Measurements from ENCODE around the gene SMIM10L2A.
"Not testable (repeated sequence)": the region's sequence is repeated elsewhere in the genome, so short reads cannot be mapped to it uniquely, and the experiment has no call there.

The SMIM10L2A gene

DNA sequence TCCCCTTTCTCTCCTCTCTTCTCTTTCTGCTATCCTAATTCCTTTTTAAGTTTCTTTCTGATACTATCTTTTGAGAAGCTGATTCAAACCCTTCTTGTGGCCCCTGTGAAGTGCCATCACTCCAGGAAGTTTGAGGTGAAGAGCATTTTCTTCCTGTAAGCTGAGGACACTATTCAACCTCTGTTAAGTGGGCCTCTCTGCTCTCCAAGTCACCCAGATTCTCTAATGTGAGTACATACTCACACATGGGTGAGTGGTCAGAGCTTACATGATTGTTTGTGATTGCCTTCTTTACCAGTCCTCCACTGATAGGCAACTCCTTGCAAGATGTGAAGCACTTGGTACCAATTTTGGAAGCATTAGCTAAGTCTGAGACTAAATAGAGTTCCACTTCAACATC lies 18.4 kb upstream of the SMIM10L2A start:
- ChIA-PET CTCF (no interaction called here), POLR2A (no interaction called here)
- DNase-seq (ENCODE audit: extremely low spot score) = no peak
- TF ChIP-seq ZNF384 (IDR thresholded peaks at IDR 0.05) = no peak
- no peak for TF ChIP-seq BHLHE40 (IDR thresholded peaks at IDR 0.05; ENCODE audit: borderline replicate concordance)
- no peak for TF ChIP-seq FOXA1 (IDR thresholded peaks at IDR 0.05)
- no peak for TF ChIP-seq LEF1 (IDR thresholded peaks at IDR 0.05; ENCODE audit: borderline replicate concordance)
- no peak for TF ChIP-seq SP1 (IDR thresholded peaks at IDR 0.05)
- no peak for TF ChIP-seq L3MBTL2 (conservative IDR thresholded peaks at IDR 0.05)
- TF ChIP-seq SUZ12 (IDR thresholded peaks at IDR 0.05) = no peak
- no peak for TF ChIP-seq PKNOX1 (IDR thresholded peaks at IDR 0.05)

DNA sequence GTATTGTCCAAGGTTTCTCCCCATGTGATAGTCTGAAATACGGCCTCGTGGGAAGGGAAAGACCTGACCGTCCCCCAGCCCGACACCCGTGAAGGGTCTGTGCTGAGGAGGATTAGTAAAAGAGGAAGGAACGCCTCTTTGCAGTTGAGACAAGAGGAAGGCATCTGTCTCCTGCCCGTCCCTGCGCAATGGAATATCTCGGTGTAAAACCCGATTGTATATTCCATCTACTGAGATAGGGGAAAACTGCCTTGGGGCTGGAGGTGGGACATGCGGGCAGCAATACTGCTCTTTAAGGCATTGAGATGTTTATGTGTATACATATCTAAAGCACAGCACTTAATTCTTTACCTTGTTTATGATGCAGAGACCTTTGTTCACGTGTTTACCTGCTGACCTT lies 15.3 kb upstream of the SMIM10L2A start:
- DNase-seq (ENCODE audit: extremely low spot score); POLR2A ChIA-PET: not testable (repeated sequence)

DNA sequence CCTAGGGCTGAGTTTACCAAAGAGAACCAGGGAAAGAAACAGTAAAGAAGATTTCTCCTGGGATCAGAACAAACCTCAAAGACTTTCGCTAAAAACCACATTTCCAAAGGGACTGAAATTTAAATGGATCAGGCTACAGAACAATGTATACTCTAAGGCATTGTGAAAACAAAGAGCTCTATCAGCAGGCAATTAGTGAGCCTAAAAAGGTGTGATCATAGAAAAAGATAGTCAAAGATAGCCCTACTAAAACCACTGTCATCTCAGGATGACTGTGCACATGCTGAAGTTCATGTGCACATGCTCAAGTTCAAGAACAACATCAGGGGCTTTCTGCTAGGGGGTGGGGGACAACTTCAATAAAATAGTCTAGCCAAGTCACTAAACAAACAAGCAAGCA lies 12.9 kb upstream of the SMIM10L2A start:
- POLR2A ChIA-PET = no interaction called here
- no peak for DNase-seq (ENCODE audit: extremely low spot score)
- CTCF ChIA-PET = no interaction called here
- TF ChIP-seq FOXM1 (IDR thresholded peaks at IDR 0.05; ENCODE audit: borderline replicate concordance) (no peak), NFRKB (IDR thresholded peaks at IDR 0.05) (no peak), ELF4 (IDR thresholded peaks at IDR 0.05) (no peak), ZNF384 (IDR thresholded peaks at IDR 0.05) (no peak), TARDBP (IDR thresholded peaks at IDR 0.05) (no peak), L3MBTL2 (conservative IDR thresholded peaks at IDR 0.05) (no peak), FOXK2 (IDR thresholded peaks at IDR 0.05) (no peak), PKNOX1 (IDR thresholded peaks at IDR 0.05) (no peak), HDGF (IDR thresholded peaks at IDR 0.05; ENCODE audit: borderline replicate concordance) (no peak), SP1 (IDR thresholded peaks at IDR 0.05) (no peak), CTBP1 (IDR thresholded peaks at IDR 0.05; ENCODE audit: borderline replicate concordance) (no peak), ARNT (IDR thresholded peaks at IDR 0.05) (no peak), FOXA1 (IDR thresholded peaks at IDR 0.05) (no peak), BHLHE40 (IDR thresholded peaks at IDR 0.05; ENCODE audit: borderline replicate concordance) (no peak), LEF1 (IDR thresholded peaks at IDR 0.05; ENCODE audit: borderline replicate concordance) (no peak), SUZ12 (IDR thresholded peaks at IDR 0.05) (no peak)

More for the DNA sequence above, 15.3 kb upstream of the SMIM10L2A start:
- CTCF ChIA-PET = not testable (repeated sequence)

- POLR2A ChIA-PET = no interaction called here
- TF ChIP-seq BHLHE40 (IDR thresholded peaks at IDR 0.05; ENCODE audit: borderline replicate concordance) (no peak), LEF1 (IDR thresholded peaks at IDR 0.05; ENCODE audit: borderline replicate concordance) (no peak), NFRKB (IDR thresholded peaks at IDR 0.05) (no peak)
- no peak for DNase-seq (ENCODE audit: extremely low spot score)
- CTCF ChIA-PET = interaction anchor here (0.7 kb wide), 1 partner anchor 658 kb away, joined by 3 read pairs; no protein-coding TSS in a partner anchor
Observed at GRCh38 chrX:135410861-135411627, 10.7 kb upstream of the SMIM10L2A start.

GRCh38 chrX:135411893-135412292 lies 9.9 kb upstream of the SMIM10L2A start:
- CTCF ChIA-PET = interaction anchor here (0.7 kb wide), 1 partner anchor 659 kb away, joined by 3 read pairs; no protein-coding TSS in a partner anchor
- POLR2A ChIA-PET = no interaction called here
- TF ChIP-seq FOXM1 (IDR thresholded peaks at IDR 0.05; ENCODE audit: borderline replicate concordance) (no peak), LEF1 (IDR thresholded peaks at IDR 0.05; ENCODE audit: borderline replicate concordance) (no peak), CTBP1 (IDR thresholded peaks at IDR 0.05; ENCODE audit: borderline replicate concordance) (no peak), ELF4 (IDR thresholded peaks at IDR 0.05) (no peak), PKNOX1 (IDR thresholded peaks at IDR 0.05) (no peak), HDGF (IDR thresholded peaks at IDR 0.05; ENCODE audit: borderline replicate concordance) (no peak), FOXK2 (IDR thresholded peaks at IDR 0.05) (no peak), FOXA1 (IDR thresholded peaks at IDR 0.05) (no peak), SUZ12 (IDR thresholded peaks at IDR 0.05) (no peak), ARNT (IDR thresholded peaks at IDR 0.05) (no peak), ZNF384 (IDR thresholded peaks at IDR 0.05) (no peak), NFRKB (IDR thresholded peaks at IDR 0.05) (no peak), BHLHE40 (IDR thresholded peaks at IDR 0.05; ENCODE audit: borderline replicate concordance) (no peak), SP1 (IDR thresholded peaks at IDR 0.05) (no peak), TARDBP (IDR thresholded peaks at IDR 0.05) (no peak), L3MBTL2 (conservative IDR thresholded peaks at IDR 0.05) (no peak)
- no peak for DNase-seq (ENCODE audit: extremely low spot score)

GRCh38 chrX:135416546-135416945 lies 5.2 kb upstream of the SMIM10L2A start:
- TF ChIP-seq NFRKB (IDR thresholded peaks at IDR 0.05) (no peak), SUZ12 (IDR thresholded peaks at IDR 0.05) (no peak), PKNOX1 (IDR thresholded peaks at IDR 0.05) (no peak), FOXM1 (IDR thresholded peaks at IDR 0.05; ENCODE audit: borderline replicate concordance) (no peak)
- CTCF ChIA-PET = no interaction called here
- POLR2A ChIA-PET = no interaction called here
- no peak for DNase-seq (ENCODE audit: extremely low spot score)

All from HEK293T (cell line).